ENCODE results near the gene ZBTB38.

- TF ChIP-seq POLR2AphosphoS5 (IDR thresholded peaks at IDR 0.05; ENCODE audit: low read depth) (no peak), CREB1 (CRISPR knock-in tag; IDR thresholded peaks at IDR 0.05; ENCODE audit: low read depth) (no peak), CTCF (conservative IDR thresholded peaks at IDR 0.05; ENCODE audit: low read depth in 2 of 2) (no peak), EZH2 (IDR thresholded peaks at IDR 0.05; ENCODE audit: low read depth, unreplicated experiment) (no peak), EZH2phosphoT487 (IDR thresholded peaks at IDR 0.05; ENCODE audit: unreplicated experiment) (no peak), ZNF114 (CRISPR knock-in tag; IDR thresholded peaks at IDR 0.05) (no peak), JUNB (IDR thresholded peaks at IDR 0.05; ENCODE audit: unreplicated experiment) (no peak), REST (IDR thresholded peaks at IDR 0.05; ENCODE audit: unreplicated experiment) (no peak), ETS1 (IDR thresholded peaks at IDR 0.05) (no peak), STAT1 (IDR thresholded peaks at IDR 0.05; ENCODE audit: unreplicated experiment) (no peak), ZNF462 (CRISPR knock-in tag; IDR thresholded peaks at IDR 0.05) (no peak), ZNF331 (CRISPR knock-in tag; IDR thresholded peaks at IDR 0.05; ENCODE audit: low read depth) (no peak)
These were observed 30.9 kb downstream of the ZBTB38 start for GRCh38 chr3:141399200-141399599.

All from GM23338 (cell line).